Activated CD4-positive, alpha-beta T cell treated with anti-CD3 and anti-CD28 coated beads, Interleukin-2, amount 50 U/mL, for 1 hour (primary cell): ENCODE data around the gene AP4B1.

Experiments
- DNase-seq: peaks from one replicate; pipeline ENCODE4 v3.0.0-alpha.2; 2020

The AP4B1 gene

GRCh38 chr1:113891631-113892220, 12.9 kb downstream of the AP4B1 start:
- DNase-seq = no peak

DNA sequence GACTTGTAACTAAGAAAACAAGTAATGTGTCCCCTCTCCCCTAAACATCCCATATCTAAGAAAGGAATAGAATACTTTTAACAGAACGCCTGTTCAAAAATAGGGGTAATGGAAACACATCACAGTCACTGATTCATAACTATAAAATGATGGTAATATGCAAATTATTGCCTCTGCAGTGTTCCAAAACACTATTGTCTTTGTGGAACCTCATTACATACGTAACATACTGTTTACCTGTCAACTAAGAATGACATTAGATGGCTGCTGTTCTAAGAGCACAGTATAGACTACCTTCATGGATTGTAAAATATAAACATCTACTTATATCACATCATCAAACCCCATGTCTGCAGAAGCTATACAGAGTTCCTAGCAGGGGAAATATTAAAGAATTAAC, 13.8 kb downstream of the AP4B1 start:
- DNase-seq = no peak

DNA sequence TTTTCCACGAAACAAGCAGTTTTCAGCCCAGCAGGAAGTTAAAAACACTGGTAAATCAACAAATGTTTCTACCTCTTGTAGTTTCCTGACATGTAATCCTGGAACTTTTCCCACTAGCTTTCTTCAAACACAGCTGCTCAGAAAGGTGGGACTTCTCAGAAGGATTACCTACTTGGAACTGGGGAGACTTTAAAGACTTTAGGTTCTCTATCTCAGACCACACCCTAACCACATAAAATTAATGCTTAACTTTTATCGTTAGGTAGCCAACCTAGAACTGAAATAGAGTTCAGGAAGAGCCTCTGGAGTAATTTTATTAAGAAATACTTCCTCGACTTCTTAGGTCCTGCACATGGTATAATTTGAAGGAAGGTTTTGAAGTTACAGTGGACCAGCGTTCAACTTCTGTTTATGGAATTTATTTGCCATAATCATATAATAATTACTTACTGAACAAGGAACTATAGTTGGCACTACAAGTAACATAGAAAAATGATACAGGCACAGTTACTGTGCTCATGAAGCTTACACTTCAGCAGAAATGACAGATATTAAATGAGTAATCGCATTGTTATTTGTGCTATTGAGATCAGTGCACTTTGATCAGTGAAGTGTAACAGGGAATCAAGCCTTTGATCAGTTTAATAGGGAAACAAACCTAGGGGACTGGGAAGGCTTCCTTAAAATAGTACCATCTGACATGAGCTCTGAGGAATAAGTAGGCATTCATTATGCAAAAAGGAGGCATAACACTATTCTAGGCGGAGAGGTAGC, 17.0 kb downstream of the AP4B1 start, which contains the start of gene BCL2L15:
BCL2L15 (minus strand) TSS at position 180 of the 774 bp plus-strand sequence. CDS start 206 bp downstream, outside the sequence.
- DNase-seq = no peak

GRCh38 chr1:113886417-113887401, 17.9 kb downstream of the AP4B1 start:
- no peak for DNase-seq

- no peak for DNase-seq
Observed at GRCh38 chr1:113881661-113882060, 22.9 kb downstream of the AP4B1 start.

DNA sequence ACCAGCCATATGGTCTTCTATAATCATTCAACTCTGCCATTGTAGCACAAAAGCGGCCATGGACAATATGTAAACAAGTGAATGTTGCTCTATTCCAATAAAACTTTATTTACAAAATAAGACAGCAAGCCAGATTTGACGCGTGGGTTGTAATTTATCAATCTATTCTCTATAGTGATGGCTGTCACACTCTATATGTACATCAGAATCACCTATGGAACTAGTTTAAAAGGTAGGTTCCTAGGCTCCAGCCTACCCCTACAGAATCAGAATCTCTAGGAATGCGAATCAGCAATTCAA, 24.9 kb downstream of the AP4B1 start:
- no peak for DNase-seq

DNA sequence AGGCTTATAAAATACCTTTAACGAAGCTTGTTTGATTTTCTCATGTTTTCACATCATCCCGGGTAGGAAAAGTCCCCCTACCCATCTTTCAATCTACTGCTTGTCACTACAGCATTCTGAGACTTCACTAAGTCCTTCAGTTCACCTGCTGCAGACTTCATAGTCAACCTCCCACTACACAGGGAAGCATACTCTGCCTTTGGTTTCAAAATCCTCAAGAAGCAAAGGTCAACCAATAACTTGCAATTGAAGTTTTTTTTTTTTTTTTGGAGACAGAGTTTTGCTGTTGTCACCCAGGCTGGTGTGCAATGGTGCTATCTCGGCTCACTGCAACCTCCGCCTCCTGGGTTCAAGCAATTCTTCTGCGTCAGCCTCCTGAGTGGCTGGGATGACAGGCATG, 28.4 kb downstream of the AP4B1 start:
- no peak for DNase-seq

DNA sequence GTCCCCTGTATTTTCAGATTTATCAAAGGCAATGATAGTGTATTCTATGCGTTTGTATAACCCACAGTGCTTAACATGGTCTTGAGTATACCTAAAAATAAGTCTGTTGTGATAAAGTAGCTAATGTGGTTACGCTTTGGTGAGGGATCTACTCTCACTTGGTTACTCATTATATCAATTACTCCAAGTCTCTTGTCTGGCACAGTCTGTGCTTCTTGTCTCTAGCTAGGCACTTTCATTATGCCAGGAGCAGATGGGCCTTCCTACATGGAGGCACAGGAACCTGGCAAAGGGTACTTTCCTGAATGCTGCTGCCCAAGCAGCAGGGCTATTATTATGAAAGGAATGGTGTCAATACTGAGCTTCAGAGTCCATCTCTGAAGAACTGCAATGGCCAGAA, 28.9 kb downstream of the AP4B1 start:
- no peak for DNase-seq

GRCh38 chr1:113874012-113874879, 30.4 kb downstream of the AP4B1 start:
- DNase-seq = no peak

- DNase-seq = no peak
Observed at GRCh38 chr1:113872219-113872935, 32.2 kb downstream of the AP4B1 start.

GRCh38 chr1:113871597-113872113, 32.9 kb downstream of the AP4B1 start, which contains the start of gene PTPN22:
TSS of gene PTPN22 (minus strand) at chr1:113871712.
- peak; percentile 77 for DNase-seq

DNA sequence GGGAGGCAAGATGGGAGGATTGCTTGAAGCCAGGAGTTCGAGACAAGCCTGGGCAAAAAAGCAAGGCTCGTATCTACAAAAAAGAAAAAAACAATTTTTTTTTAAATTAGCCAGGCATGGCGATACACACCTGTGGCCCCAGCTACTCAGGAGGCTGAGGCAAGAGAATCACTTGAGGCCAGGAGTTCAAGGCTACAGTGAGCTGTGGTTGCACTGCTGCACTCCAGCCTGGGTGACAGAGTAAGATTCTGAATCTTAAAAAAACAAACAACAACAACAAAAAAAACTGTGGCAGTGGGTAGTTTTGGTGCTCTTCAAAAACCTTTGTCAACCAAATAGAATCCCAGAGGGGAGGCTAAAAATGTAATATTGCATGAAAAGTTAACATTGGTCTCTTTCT, 33.8 kb downstream of the AP4B1 start:
- DNase-seq = no peak

GRCh38 chr1:113868387-113869083, 36.1 kb downstream of the AP4B1 start:
- no peak for DNase-seq

- DNase-seq = no peak
Observed at GRCh38 chr1:113861641-113862040, 43.0 kb downstream of the AP4B1 start.

- DNase-seq = no peak
Observed at GRCh38 chr1:113860891-113861290, 43.7 kb downstream of the AP4B1 start.

DNA sequence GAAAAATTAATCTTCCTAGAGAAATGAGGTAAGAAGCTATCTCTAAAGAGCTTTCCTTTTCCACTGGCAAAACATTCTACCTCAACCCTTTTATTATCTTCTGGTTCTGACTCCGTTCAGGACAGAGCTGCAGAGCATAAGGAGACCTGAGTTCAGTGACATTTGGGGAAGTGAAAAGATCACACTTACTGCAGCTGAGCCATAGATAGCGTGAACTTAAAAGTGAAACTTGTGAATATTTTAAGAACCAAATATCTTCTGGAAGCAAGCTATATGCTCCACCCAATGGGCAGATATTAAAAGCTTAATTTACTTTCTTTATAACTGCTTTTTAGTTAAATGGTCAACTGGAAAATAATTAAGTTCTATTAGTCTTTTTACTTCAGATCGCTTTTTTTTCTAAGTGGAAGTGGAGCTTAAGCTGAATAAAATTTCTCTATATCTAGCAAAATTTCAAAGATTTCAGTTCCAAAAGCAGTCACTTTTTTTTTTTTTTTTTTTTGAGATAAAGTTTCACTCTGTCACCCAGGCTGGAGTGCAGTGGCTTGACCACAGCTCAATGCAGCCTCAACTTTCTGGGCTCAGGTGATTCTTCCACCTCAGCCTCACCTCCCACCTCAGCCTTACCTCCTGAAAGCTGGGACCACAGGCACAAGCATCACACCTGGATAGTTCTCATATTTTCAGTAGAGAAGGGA, 45.0 kb downstream of the AP4B1 start:
- DNase-seq = no peak

DNA sequence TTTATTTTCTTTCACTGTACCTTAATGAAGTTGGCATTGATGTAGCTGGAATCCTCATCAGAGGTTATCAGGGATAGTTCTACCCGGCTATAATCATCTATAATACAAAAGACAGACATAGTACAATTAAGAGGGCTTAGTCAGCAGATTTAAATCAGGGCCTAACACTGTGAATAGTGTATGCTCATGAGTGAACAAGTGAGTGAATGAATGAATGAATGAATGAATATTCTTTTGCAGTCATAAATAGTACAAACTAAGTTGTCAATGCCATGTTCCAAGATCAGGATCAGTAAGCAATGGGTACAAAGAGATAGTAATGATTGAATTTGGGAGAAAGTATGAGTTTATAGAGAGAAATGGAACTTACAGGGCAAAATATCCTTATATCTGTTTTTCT, 45.6 kb downstream of the AP4B1 start:
- no peak for DNase-seq

- DNase-seq = no peak
Observed at GRCh38 chr1:113858418-113858817, 46.2 kb downstream of the AP4B1 start.

- no peak for DNase-seq
Observed at GRCh38 chr1:113857776-113858175, 46.8 kb downstream of the AP4B1 start.

- no peak for DNase-seq
Observed at GRCh38 chr1:113856401-113856790, 48.2 kb downstream of the AP4B1 start.
